Thyroid gland (tissue), 4 donors: ENCODE measurements around the gene LSS. TPM values are rescaled to one million over a fixed set of nuclear protein-coding genes. Genes with fewer than 3 reads are reported as not detected.
"Not testable (repeated sequence)": the region's sequence is repeated elsewhere in the genome, so short reads cannot be mapped to it uniquely, and the experiment has no call there.

Experiments used
- DNase-seq, 2 donors: peaks; one replicate each; pipeline ENCODE4 v3.0.0-alpha.2; 2019
- H3K27ac ChIP-seq, 3 donors: fragments of 200-600 bp; sonication (generic); 1 replicate in 2 of 3; 2 replicates in 1 of 3; pipeline ENCODE4 v1.5.1; 2016 to 2019; ENCODE audit warnings: mild to moderate bottlenecking in 1 of 3, moderate library complexity in 1 of 3
- H3K27me3 ChIP-seq: fragments of 200-600 bp; sonication (generic); one replicate; pipeline ENCODE4 v1.5.1; 2019
- H3K36me3 ChIP-seq, 2 donors: fragments of 200-600 bp; sonication (generic); one replicate each; pipeline ENCODE4 v1.5.1; 2016 to 2019
- H3K4me1 ChIP-seq, 2 donors: fragments of 200-600 bp; sonication (generic); one replicate each; pipeline ENCODE4 v1.5.1; 2017 to 2019
- H3K4me3 ChIP-seq, 3 donors: fragments of 200-600 bp; sonication (generic); replicated peaks in 1 of 3; 1 replicate in 2 of 3; 2 replicates in 1 of 3; pipeline ENCODE4 v1.5.1; 2016; ENCODE audit warnings: mild to moderate bottlenecking in 1 of 3
- H3K9me3 ChIP-seq: fragments of 200-600 bp; sonication (generic); one replicate; pipeline ENCODE4 v1.5.1; 2017
- CTCF ChIP-seq, 6 experiments: fragments of 200-600 bp in 3 of 6; fragments of 450-650 bp in 3 of 6; sonication (generic) in 3 of 6; IDR thresholded peaks; one replicate each; pipeline ENCODE4 v1.5.1; 2016 to 2019; ENCODE audit warnings: antibody characterized with exemption in 6 of 6, mild to moderate bottlenecking in 2 of 6, inconsistent platforms in 1 of 6, moderate library complexity in 1 of 6
- POLR2A ChIP-seq, 2 donors: fragments of 450-650 bp; IDR thresholded peaks; one replicate each; pipeline ENCODE4 v1.6.1; 2017; ENCODE audit warnings: antibody characterized with exemption in 2 of 2, mild to moderate bottlenecking in 2 of 2, moderate library complexity in 1 of 2
- WGBS, 2 donors: methylation state at CpG; one replicate each; pipeline ENCODE4 v1.1.5; 2017; 5-methylcytosine and 5-hydroxymethylcytosine counted together
- intact Hi-C: fragments of 100-400 bp; cut with DNase I; formaldehyde crosslinking; loops from one replicate; pipeline ENCODE4 v1.15.1; 2023
- total RNA-seq, 4 donors: library from RNA; depleted of rRNA; stranded (reverse); fragments of >200 nt; gene quantifications; one replicate each; pipeline ENCODE4 v1.2.3, GENCODE V29; 2016

The LSS gene
- total RNA-seq, 4 donors from 2014 or later = 31.4 to 57.7 (median 42.0) TPM

- no peaks in the 10 kb centered on the region for H3K36me3 ChIP-seq
- intact Hi-C loops = no loop called here
- no peak overlapping the region for H3K27ac ChIP-seq
- 37 to 46% methylated on average over 3 of the region's 4 CpGs for WGBS, 2 donors
- no peaks in the 10 kb centered on the region for H3K4me1 ChIP-seq
- DNase-seq = no peak
- no peaks in the 10 kb centered on the region for H3K27me3 ChIP-seq
- H3K4me3 ChIP-seq = no peak overlapping the region
- H3K9me3 ChIP-seq = no peaks in the 10 kb centered on the region
- TF ChIP-seq CTCF (IDR thresholded peaks at IDR 0.05) = no peak
- no peak for TF ChIP-seq POLR2A (IDR thresholded peaks at IDR 0.05)
These were observed 84.0 kb downstream of the LSS start for GRCh38 chr21:46144464-46145070.

- WGBS, 2 donors = 82 to 85% methylated on average over 19 to 21 of the region's 21 CpGs
- Histone ChIP-seq H3K27ac (no peak overlapping the region), H3K27me3 (no peaks in the 10 kb centered on the region), H3K9me3 (no peaks in the 10 kb centered on the region), H3K4me3 (no peak overlapping the region), H3K36me3 (no peaks in the 10 kb centered on the region), H3K4me1 (no peaks in the 10 kb centered on the region)
- intact Hi-C loops = no loop called here
- no peak for DNase-seq
- TF ChIP-seq CTCF (IDR thresholded peaks at IDR 0.05) (no peak), POLR2A (IDR thresholded peaks at IDR 0.05) (no peak)
These were observed 85.7 kb downstream of the LSS start for GRCh38 chr21:46142582-46143473.

DNA sequence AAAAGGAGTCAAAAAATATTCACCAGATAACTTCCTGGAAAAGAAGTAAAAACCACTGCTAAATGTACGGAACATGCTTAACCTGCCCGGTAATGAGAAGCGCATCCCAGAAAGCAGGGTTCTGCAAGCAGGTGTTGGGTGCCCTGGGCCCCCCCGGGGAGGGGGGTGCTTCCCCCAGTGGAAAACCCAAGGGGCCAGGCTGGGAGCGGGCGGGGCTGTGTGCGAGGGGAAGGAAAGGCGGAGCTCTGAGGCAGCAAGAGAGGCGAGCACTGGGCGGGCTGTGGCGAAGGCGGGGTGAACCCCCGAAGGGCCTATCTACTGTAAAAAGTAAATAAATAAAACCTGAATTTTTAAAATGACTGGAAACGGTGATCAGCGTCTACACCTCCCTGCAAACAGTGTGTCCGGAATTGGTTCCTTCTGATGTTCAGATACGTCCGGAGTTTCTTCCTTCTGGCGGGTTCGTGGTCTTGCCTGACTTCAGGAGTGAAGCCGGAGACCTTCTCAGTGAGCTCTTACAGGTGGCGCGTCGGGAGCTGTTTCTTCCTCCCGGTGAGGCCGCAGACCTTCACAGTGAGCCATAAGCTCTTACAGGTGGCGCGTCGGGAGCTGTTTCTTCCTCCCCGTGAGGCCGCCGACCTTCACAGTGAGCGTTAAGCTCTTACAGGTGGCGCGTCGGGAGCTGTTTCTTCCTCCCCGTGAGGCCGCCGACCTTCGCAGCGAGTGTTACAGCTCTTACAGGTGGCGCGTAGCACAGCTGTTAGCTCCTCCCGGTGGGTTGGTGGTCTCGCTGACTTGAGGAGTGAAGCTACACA, 86.6 kb downstream of the LSS start:
- 92 to 94% methylated on average over 40 to 45 of the region's 45 CpGs for WGBS, 2 donors
- Histone ChIP-seq H3K27ac (no peak overlapping the region), H3K4me3 (no peak overlapping the region), H3K36me3 (no peaks in the 10 kb centered on the region), H3K4me1 (no peaks in the 10 kb centered on the region), H3K27me3 (no peaks in the 10 kb centered on the region), H3K9me3 (no peaks in the 10 kb centered on the region)
- TF ChIP-seq POLR2A (IDR thresholded peaks at IDR 0.05) (no peak), CTCF (IDR thresholded peaks at IDR 0.05) (no peak)
- intact Hi-C loops = no loop called here
- DNase-seq = no peak

DNA sequence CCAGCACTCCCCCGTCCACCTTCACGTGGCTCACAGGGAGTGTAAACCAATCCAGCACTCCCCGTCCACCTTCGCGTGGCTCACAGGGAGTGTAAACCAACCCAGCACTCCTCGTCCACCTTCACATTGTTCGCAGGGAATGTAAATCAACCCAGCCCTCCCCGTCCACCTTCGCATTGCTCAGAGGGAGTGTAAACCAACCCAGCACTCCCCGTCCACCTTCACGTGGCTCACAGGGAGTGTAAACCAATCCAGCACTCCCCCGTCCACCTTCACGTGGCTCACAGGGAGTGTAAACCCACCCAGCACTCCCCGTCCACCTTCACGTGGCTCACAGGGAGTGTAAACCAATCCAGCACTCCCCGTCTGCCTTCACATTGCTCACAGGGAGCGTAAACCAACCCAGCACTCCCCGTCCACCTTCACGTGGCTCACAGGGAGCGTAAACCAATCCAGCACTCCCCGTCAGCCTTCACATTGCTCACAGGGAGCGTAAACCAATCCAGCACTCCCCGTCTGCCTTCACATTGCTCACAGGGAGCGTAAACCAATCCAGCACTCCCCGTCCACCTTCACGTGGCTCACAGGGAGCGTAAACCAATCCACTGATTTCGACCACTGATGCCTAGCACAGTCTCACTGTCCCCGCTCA, 88.1 kb downstream of the LSS start:
- H3K36me3 ChIP-seq, H3K27ac ChIP-seq, DNase-seq, H3K27me3 ChIP-seq, intact Hi-C loops, H3K4me3 ChIP-seq, H3K4me1 ChIP-seq, H3K9me3 ChIP-seq: not testable (repeated sequence)
- 65 to 74% methylated on average over 29 of the region's 29 CpGs for WGBS, 2 donors

- no peaks in the 10 kb centered on the region for H3K9me3 ChIP-seq
- H3K27ac ChIP-seq = no peak overlapping the region
- DNase-seq = no peak
- H3K4me1 ChIP-seq = no peaks in the 10 kb centered on the region
- intact Hi-C loops = no loop called here
- H3K36me3 ChIP-seq = no peaks in the 10 kb centered on the region
- no peaks in the 10 kb centered on the region for H3K27me3 ChIP-seq
- TF ChIP-seq CTCF (IDR thresholded peaks at IDR 0.05) (no peak), POLR2A (IDR thresholded peaks at IDR 0.05) (no peak)
- no peak overlapping the region for H3K4me3 ChIP-seq
- WGBS, 2 donors = 82 to 94% methylated on average over 15 of the region's 15 CpGs
These were observed 88.9 kb downstream of the LSS start for GRCh38 chr21:46139686-46140085.
